Heart left ventricle (tissue), 13 donors: ENCODE data around the gene HOXD3.

ENCODE experiments used
- CTCF ChIP-seq, 12 donors: fragments of 200-600 bp; sonication (generic) in 4 of 12; IDR thresholded peaks; one replicate each; pipeline versions ENCODE4 v1.5.0 to v1.8.0; 2018 to 2022; ENCODE audit warnings: antibody characterized with exemption in 12 of 12, mild to moderate bottlenecking in 5 of 12
- POLR2A ChIP-seq, 2 donors: fragments of 450-650 bp; IDR thresholded peaks; one replicate each; pipeline ENCODE4 v1.6.1; 2017; ENCODE audit warnings: antibody characterized with exemption in 2 of 2, mild to moderate bottlenecking in 2 of 2, moderate library complexity in 2 of 2
- donor health status: ischemic (EF 13 %, LVEDD 7.1; RV severe dilation, severe dysfunction).
- donor health status: DM: no; HTN: yes; CAD: no.
- donor health status: DM: no; HTN: no; CAD: no.
- donor health status: ischemic (EF 25% LVEDD 6.9; RV normal size, moderate dysfunction).
- donor health status: ischemic (EF 25% LVEDD 5.7; RV mildly dilated, moderate dysfunction).
- donor health status: ischemic (EF 35%, LVEDD 5.7; RV mildly dilated, moderate dysfunction).
- donor health status: nonischemic (EF 11% LVEDD 7.7; RV severe dilation, severe dysfunction).
- donor health status: DM: yes; HTN: yes; CAD: no.
- donor health status: PGD.
- donor health status: ischemic (EF 29% LVEDD 5.4; RV normal size, mild dysfunction).
- donor health status: nonischemic (EF 23%, LVEDD 6.1; RV moderate dilation, normal function).

- TF ChIP-seq CTCF (IDR thresholded peaks at IDR 0.05), result no peak
- no peak for TF ChIP-seq POLR2A (IDR thresholded peaks at IDR 0.05)
These were observed 3.3 kb downstream of the HOXD3 start for GRCh38 chr2:176160251-176160985.
